GM23248 (cell line): Measurements from ENCODE around the gene SYT3. TPM values are rescaled to one million over a fixed set of nuclear protein-coding genes. Genes with fewer than 3 reads are reported as not detected.
"Not testable (repeated sequence)": the region's sequence is repeated elsewhere in the genome, so short reads cannot be mapped to it uniquely, and the experiment has no call there.

Source experiments
- DNase-seq: peaks from one replicate; pipeline ENCODE4 v3.0.0-alpha.2; 2015
- H2AFZ ChIP-seq: fragments of 200-600 bp; sonication (generic); 2 replicates; pipeline ENCODE4 v1.6.1; 2016; ENCODE audit warnings: antibody characterized with exemption
- H3F3A ChIP-seq: fragments of 200-600 bp; sonication (generic); 2 replicates; pipeline ENCODE4 v1.6.1; 2016; ENCODE audit warnings: mild to moderate bottlenecking, antibody characterized with exemption, mixed run types; ENCODE audit not compliant: insufficient read depth
- H3K27ac ChIP-seq: fragments of 200-600 bp; sonication (generic); 2 replicates; pipeline ENCODE4 v1.5.1; 2016; ENCODE audit warnings: mild to moderate bottlenecking
- H3K27me3 ChIP-seq: fragments of 200-600 bp; sonication (generic); replicated peaks from 2 replicates; pipeline ENCODE4 v1.6.1; 2016; ENCODE audit warnings: mild to moderate bottlenecking; ENCODE audit not compliant: insufficient read depth
- H3K36me3 ChIP-seq: fragments of 200-600 bp; sonication (generic); 2 replicates; pipeline ENCODE4 v1.6.1; 2016; ENCODE audit warnings: low read depth, mild to moderate bottlenecking
- H3K4me1 ChIP-seq: fragments of 200-600 bp; sonication (generic); 2 replicates; pipeline ENCODE4 v1.6.1; 2016; ENCODE audit warnings: mild to moderate bottlenecking; ENCODE audit not compliant: insufficient read depth
- H3K4me2 ChIP-seq: fragments of 200-600 bp; sonication (generic); one replicate; pipeline ENCODE4 v1.6.1; 2016; ENCODE audit warnings: mild to moderate bottlenecking; ENCODE audit not compliant: unreplicated experiment
- H3K4me3 ChIP-seq: fragments of 200-600 bp; sonication (generic); 2 replicates; pipeline ENCODE4 v1.5.1; 2016; ENCODE audit warnings: mild to moderate bottlenecking
- H3K79me2 ChIP-seq: fragments of 200-600 bp; sonication (generic); 2 replicates; pipeline ENCODE4 v1.6.1; 2016; ENCODE audit warnings: mild to moderate bottlenecking; ENCODE audit not compliant: insufficient read depth
- H3K9ac ChIP-seq: fragments of 200-600 bp; sonication (generic); 2 replicates; pipeline ENCODE4 v1.6.1; 2016; ENCODE audit warnings: mild to moderate bottlenecking
- H3K9me2 ChIP-seq: fragments of 200-600 bp; sonication (generic); 2 replicates; pipeline ENCODE4 v1.6.1; 2016; ENCODE audit warnings: mixed run types, mild to moderate bottlenecking, moderate library complexity; ENCODE audit not compliant: insufficient read depth
- H3K9me3 ChIP-seq: fragments of 200-600 bp; sonication (generic); one replicate; pipeline ENCODE4 v1.6.1; 2017; ENCODE audit warnings: low read depth
- H4K20me1 ChIP-seq: fragments of 200-600 bp; sonication (generic); 2 replicates; pipeline ENCODE4 v1.6.0; 2016; ENCODE audit not compliant: insufficient read depth
- EZH2 ChIP-seq: fragments of 200-600 bp; sonication (generic); IDR thresholded peaks from 2 replicates; pipeline ENCODE4 v1.6.1; 2018; ENCODE audit warnings: antibody characterized with exemption, mild to moderate bottlenecking; ENCODE audit not compliant: insufficient read depth, poor library complexity, severe bottlenecking
- EZH2phosphoT487 ChIP-seq: fragments of 200-600 bp; sonication (generic); IDR thresholded peaks from 2 replicates; pipeline ENCODE4 v1.6.1; 2018; ENCODE audit warnings: antibody characterized with exemption, moderate library complexity, mild to moderate bottlenecking, low read depth; ENCODE audit not compliant: insufficient read depth
- WGBS, 2 experiments: methylation state at CpG; one replicate each; pipeline ENCODE4 v1.1.6; 2015 to 2017; ENCODE audit warnings: low lambda C conversion rate in 2 of 2, low coverage in 1 of 2; ENCODE audit errors: missing lambda C conversion rate in 2 of 2; 5-methylcytosine and 5-hydroxymethylcytosine counted together
- in situ Hi-C: fragments of 300-500 bp; cut with MboI; formaldehyde crosslinking; loops from 2 replicates; pipeline ENCODE4 v1.15.0; 2020
- polyA plus RNA-seq: library from polyadenylated mRNA; unstranded; fragments of >200 nt; fragmentation: Nextera tagmentation; extraction: Ambion mirVana; gene quantifications from 2 replicates; pipeline ENCODE4 v1.2.1, GENCODE V29; 2016
- total RNA-seq: library from RNA; depleted of rRNA; stranded (reverse); fragments of >200 nt; shearing (Covaris generic); gene quantifications from 2 replicates; pipeline ENCODE4 v1.2.3, GENCODE V29; 2014; rRNA removed

SYT3 gene
- total and polyA plus RNA-seq, 2 experiments from 2014 or later: not detected

DNA sequence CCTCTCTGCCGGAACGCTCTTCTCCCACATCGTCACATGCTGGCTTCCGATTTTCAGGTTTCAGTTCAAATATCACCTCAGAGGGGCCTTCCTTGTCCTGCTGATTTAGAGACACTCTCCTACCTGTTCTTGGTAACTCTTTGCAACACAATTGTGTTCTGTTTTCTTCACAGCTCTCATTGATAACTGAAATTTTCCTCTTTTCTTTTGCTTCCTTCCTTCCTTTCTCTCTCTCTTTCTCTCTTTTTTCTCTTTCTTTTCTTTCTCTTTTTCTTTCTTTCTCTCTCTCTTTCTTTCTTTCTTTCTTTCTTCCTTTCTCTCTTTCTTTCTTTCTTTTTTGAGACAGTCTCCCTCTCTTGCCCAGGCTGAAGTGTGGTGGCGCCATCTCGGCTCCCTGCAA is 59.4 kb downstream of the SYT3 start:
- no peak overlapping the region for H3K4me3 ChIP-seq
- no peaks in the 10 kb centered on the region for H3K4me1 ChIP-seq
- H2AFZ ChIP-seq: no peak overlapping the region
- no peak for TF ChIP-seq EZH2phosphoT487
- no peak for TF ChIP-seq EZH2
- H3K4me2 ChIP-seq: no peak overlapping the region
- H3K36me3 ChIP-seq: no peaks in the 10 kb centered on the region
- H3F3A ChIP-seq: no peaks in the 10 kb centered on the region
- H3K79me2 ChIP-seq: no peaks in the 10 kb centered on the region
- in situ Hi-C loops: no loop called here
- no peaks in the 10 kb centered on the region for H3K9me2 ChIP-seq
- H3K9me3 ChIP-seq: no peaks in the 10 kb centered on the region
- H3K27ac ChIP-seq: no peak overlapping the region
- no peaks in the 10 kb centered on the region for H4K20me1 ChIP-seq
- DNase-seq: no peak
- H3K27me3 ChIP-seq: peaks cover 9% of the 10 kb centered on the region
- 69 to 79% methylated on average over 6 of the region's 6 CpGs for WGBS, 2 experiments
- H3K9ac ChIP-seq: no peak overlapping the region

DNA sequence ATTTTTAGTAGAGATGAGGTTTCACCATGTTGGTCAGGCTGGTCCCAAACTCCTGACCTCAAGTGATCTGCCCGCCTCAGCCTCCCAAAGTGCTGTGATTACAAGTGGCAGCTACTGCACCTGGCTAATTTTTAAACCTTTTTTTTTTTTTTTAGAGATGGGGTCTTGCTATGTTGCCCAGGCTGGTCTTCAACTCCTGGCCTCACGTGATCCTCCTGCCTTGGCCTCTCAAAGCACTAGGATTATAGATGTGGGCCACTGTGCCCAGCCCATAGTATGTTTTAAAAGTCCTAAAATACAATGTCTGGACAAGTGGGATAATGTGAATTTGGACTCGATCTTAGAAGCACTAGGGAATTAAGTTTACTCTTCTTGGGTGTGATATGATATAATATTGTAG is 62.9 kb downstream of the SYT3 start:
- H3K4me2 ChIP-seq, H3F3A ChIP-seq, DNase-seq, H4K20me1 ChIP-seq, H3K79me2 ChIP-seq, H3K9me2 ChIP-seq, H3K36me3 ChIP-seq, H3K27ac ChIP-seq, H3K4me3 ChIP-seq, H3K27me3 ChIP-seq, in situ Hi-C loops, H3K9ac ChIP-seq, H3K9me3 ChIP-seq, H2AFZ ChIP-seq, H3K4me1 ChIP-seq: not testable (repeated sequence)
- 23 to 43% methylated on average over 3 of the region's 3 CpGs for WGBS, 2 experiments

DNA sequence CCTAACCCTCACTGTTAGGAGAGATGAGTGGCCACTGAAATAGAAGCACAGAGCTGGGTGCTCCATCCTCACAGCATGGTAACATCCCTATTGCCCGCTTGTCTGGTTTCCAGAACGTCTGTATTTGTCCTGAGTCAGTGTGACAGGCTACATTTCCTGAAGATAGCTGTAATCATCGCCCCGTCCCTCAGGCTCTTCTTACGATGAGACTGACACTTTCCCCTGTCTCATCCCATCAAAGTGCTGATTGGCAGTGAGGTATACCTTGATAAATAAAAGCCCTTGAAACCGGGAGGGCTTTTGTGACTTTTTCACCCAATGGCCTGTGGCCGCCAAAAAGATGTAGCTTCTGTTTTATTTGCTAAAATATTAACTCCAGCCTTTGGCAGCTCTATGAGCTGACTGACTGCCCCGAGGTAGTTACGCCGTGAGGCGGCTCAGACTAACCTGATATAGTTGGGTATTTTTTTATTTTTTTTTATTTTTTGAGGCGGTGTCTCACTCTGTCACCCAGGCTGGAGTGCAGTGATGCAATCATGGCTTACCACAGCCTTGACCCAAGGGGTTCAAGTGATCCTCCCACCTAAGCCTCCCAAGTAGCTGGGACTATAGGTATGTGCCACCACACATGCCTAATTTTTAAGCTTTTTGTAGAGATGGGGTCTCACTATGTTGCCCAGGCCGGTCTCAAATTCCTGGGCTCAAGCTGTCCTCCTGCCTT is 65.8 kb downstream of the SYT3 start:
- H3K4me3 ChIP-seq: no peak overlapping the region
- H3K9ac ChIP-seq: no peak overlapping the region
- no peaks in the 10 kb centered on the region for H3K79me2 ChIP-seq
- no peaks in the 10 kb centered on the region for H3K9me3 ChIP-seq
- H3K36me3 ChIP-seq: no peaks in the 10 kb centered on the region
- no peak overlapping the region for H3K27ac ChIP-seq
- WGBS, 2 experiments: 45 to 47% methylated on average over 13 of the region's 13 CpGs
- H3K4me2 ChIP-seq: no peak overlapping the region
- no peak for DNase-seq
- H4K20me1 ChIP-seq: no peaks in the 10 kb centered on the region
- no peaks in the 10 kb centered on the region for H3K4me1 ChIP-seq
- H3F3A ChIP-seq: no peaks in the 10 kb centered on the region
- peaks cover 5% of the 10 kb centered on the region for H3K27me3 ChIP-seq
- H2AFZ ChIP-seq: no peak overlapping the region
- H3K9me2 ChIP-seq: no peaks in the 10 kb centered on the region
- in situ Hi-C loops: no loop called here
- no peak for TF ChIP-seq EZH2phosphoT487
- TF ChIP-seq EZH2: no peak

Other genes with a start within 250 kb of the SYT3 start
- not detected in 2 replicates for gene SPIB, start 220.9 kb downstream of the SYT3 start, total RNA-seq
- gene SPIB, start 220.9 kb downstream of the SYT3 start, polyA plus RNA-seq: not detected in 2 replicates
- not detected in 2 replicates for gene MYBPC2, start 207.0 kb downstream of the SYT3 start, total RNA-seq
- gene MYBPC2, start 207.0 kb downstream of the SYT3 start, polyA plus RNA-seq: not detected in 2 replicates
- 92.7 and 96.6 TPM in 2 replicates for gene EMC10, start 163.4 kb downstream of the SYT3 start, total RNA-seq
- 7.2 and 7.7 TPM in 2 replicates for gene EMC10, start 163.4 kb downstream of the SYT3 start, polyA plus RNA-seq
- not detected in 2 replicates for gene GARIN5A, start 163.0 kb downstream of the SYT3 start, total RNA-seq
- gene GARIN5A, start 163.0 kb downstream of the SYT3 start, polyA plus RNA-seq: 0.20 and 0.27 TPM in 2 replicates
- gene JOSD2, start 128.7 kb downstream of the SYT3 start, total RNA-seq: 50.7 and 55.2 TPM in 2 replicates
- 98.5 and 108 TPM in 2 replicates for gene JOSD2, start 128.7 kb downstream of the SYT3 start, polyA plus RNA-seq
- not detected in 2 replicates for gene ASPDH, start 126.0 kb downstream of the SYT3 start, total RNA-seq
- gene ASPDH, start 126.0 kb downstream of the SYT3 start, polyA plus RNA-seq: not detected in 2 replicates
- gene LRRC4B, start 71.4 kb downstream of the SYT3 start, total RNA-seq: not detected in 2 replicates
- gene LRRC4B, start 71.4 kb downstream of the SYT3 start, polyA plus RNA-seq: not detected in 2 replicates
- gene C19orf81, start 9.6 kb upstream of the SYT3 start, total RNA-seq: not detected in 2 replicates
- 1.1 and 1.6 TPM in 2 replicates for gene C19orf81, start 9.6 kb upstream of the SYT3 start, polyA plus RNA-seq
- gene SHANK1, start 79.9 kb upstream of the SYT3 start, total RNA-seq: 2.7 and 7.1 TPM in 2 replicates
- 0.58 and 0.62 TPM in 2 replicates for gene SHANK1, start 79.9 kb upstream of the SYT3 start, polyA plus RNA-seq
- 145 and 164 TPM in 2 replicates for gene CLEC11A, start 83.5 kb upstream of the SYT3 start, total RNA-seq
- 122 and 127 TPM in 2 replicates for gene CLEC11A, start 83.5 kb upstream of the SYT3 start, polyA plus RNA-seq
- not detected in 2 replicates for gene GPR32, start 130.6 kb upstream of the SYT3 start, total RNA-seq
- not detected in 2 replicates for gene GPR32, start 130.6 kb upstream of the SYT3 start, polyA plus RNA-seq
- not detected in 2 replicates for gene ACP4, start 150.5 kb upstream of the SYT3 start, total RNA-seq
- gene ACP4, start 150.5 kb upstream of the SYT3 start, polyA plus RNA-seq: not detected in 2 replicates
- not detected in 2 replicates for gene KLK1, start 183.9 kb upstream of the SYT3 start, total RNA-seq
- not detected in 2 replicates for gene KLK1, start 183.9 kb upstream of the SYT3 start, polyA plus RNA-seq
- not detected in 2 replicates for gene KLK15, start 193.7 kb upstream of the SYT3 start, total RNA-seq
- gene KLK15, start 193.7 kb upstream of the SYT3 start, polyA plus RNA-seq: not detected in 2 replicates
- not detected in 2 replicates for gene KLK3, start 215.0 kb upstream of the SYT3 start, total RNA-seq
- gene KLK3, start 215.0 kb upstream of the SYT3 start, polyA plus RNA-seq: not detected in 2 replicates
- not detected in 2 replicates for gene KLK2, start 233.6 kb upstream of the SYT3 start, total RNA-seq
- not detected in 2 replicates for gene KLK2, start 233.6 kb upstream of the SYT3 start, polyA plus RNA-seq